Measurements from ENCODE around the gene CFAP20DC.

CFAP20DC gene

GRCh38 chr3:58837856-58838255 is 212.0 kb downstream of the CFAP20DC start (continued):
- TF ChIP-seq SETDB1 (IDR thresholded peaks at IDR 0.05; ENCODE audit: insufficient read length, low read length) (no peak), ZNF513 (tag by site-specific recombination; IDR thresholded peaks at IDR 0.05) (no peak), ZNF558 (tag by site-specific recombination; IDR thresholded peaks at IDR 0.05) (no peak), ZNF704 (tag by site-specific recombination; IDR thresholded peaks at IDR 0.05) (no peak), ZNF610 (tag by site-specific recombination; IDR thresholded peaks at IDR 0.05; ENCODE audit: borderline replicate concordance) (no peak), ZBTB1 (tag by site-specific recombination; IDR thresholded peaks at IDR 0.05) (no peak), GFI1B (tag by site-specific recombination; IDR thresholded peaks at IDR 0.05) (no peak), ZNF169 (tag by site-specific recombination; IDR thresholded peaks at IDR 0.05) (no peak), PRDM2 (tag by site-specific recombination; IDR thresholded peaks at IDR 0.05; ENCODE audit: borderline replicate concordance) (no peak)

- H3K9me3 ChIP-seq (ENCODE audit: control insufficient read depth, insufficient read depth, low read depth, low read length), result no peaks in the 10 kb centered on the region
- CTCF ChIA-PET, result interaction anchor here (0.5 to 5.2 kb wide), 3 partner anchors 13 to 1244 kb away, joined by 3 to 29 read pairs (median 3); no protein-coding TSS in a partner anchor
- no peaks in the 10 kb centered on the region for H3K36me3 ChIP-seq (ENCODE audit: control insufficient read depth in 2 of 2, insufficient read depth in 1 of 2, low read length in 2 of 2)
- no peak overlapping the region for H3K27ac ChIP-seq (ENCODE audit: extremely low read depth, low read depth, low read length)
- POLR2A ChIA-PET, result no interaction called here
- TF ChIP-seq ZNF670 (tag by site-specific recombination; IDR thresholded peaks at IDR 0.05; ENCODE audit: low read depth) (no peak), ZNF211 (tag by site-specific recombination; IDR thresholded peaks at IDR 0.05; ENCODE audit: low read depth) (no peak), ZBTB26 (tag by site-specific recombination; optimal IDR thresholded peaks at IDR 0.05) (no peak), ZNF692 (tag by site-specific recombination; IDR thresholded peaks at IDR 0.05) (no peak), ZNF416 (tag by site-specific recombination; IDR thresholded peaks at IDR 0.05) (no peak), ZNF488 (tag by site-specific recombination; IDR thresholded peaks at IDR 0.05) (no peak), ZNF785 (tag by site-specific recombination; IDR thresholded peaks at IDR 0.05) (no peak), ZBTB21 (tag by site-specific recombination; IDR thresholded peaks at IDR 0.05) (no peak), ZNF561 (tag by site-specific recombination; IDR thresholded peaks at IDR 0.05; ENCODE audit: borderline replicate concordance) (no peak), ZBTB8A (tag by site-specific recombination; IDR thresholded peaks at IDR 0.05) (no peak), ZXDB (tag by site-specific recombination; IDR thresholded peaks at IDR 0.05) (no peak), ZNF585B (tag by site-specific recombination; IDR thresholded peaks at IDR 0.05) (no peak), GLI2 (tag by site-specific recombination; IDR thresholded peaks at IDR 0.05; ENCODE audit: borderline replicate concordance, low read depth) (no peak)
- H3K4me1 ChIP-seq (ENCODE audit: control insufficient read depth, insufficient read depth, low read length), result no peaks in the 10 kb centered on the region
- no peak overlapping the region for H3K4me3 ChIP-seq (ENCODE audit: low read depth, low read length)
Observed at GRCh38 chr3:58837141-58837843, 212.5 kb downstream of the CFAP20DC start.

All from HEK293 (cell line).